ENCODE results near the gene MTHFD1L.

MTHFD1L gene

DNA sequence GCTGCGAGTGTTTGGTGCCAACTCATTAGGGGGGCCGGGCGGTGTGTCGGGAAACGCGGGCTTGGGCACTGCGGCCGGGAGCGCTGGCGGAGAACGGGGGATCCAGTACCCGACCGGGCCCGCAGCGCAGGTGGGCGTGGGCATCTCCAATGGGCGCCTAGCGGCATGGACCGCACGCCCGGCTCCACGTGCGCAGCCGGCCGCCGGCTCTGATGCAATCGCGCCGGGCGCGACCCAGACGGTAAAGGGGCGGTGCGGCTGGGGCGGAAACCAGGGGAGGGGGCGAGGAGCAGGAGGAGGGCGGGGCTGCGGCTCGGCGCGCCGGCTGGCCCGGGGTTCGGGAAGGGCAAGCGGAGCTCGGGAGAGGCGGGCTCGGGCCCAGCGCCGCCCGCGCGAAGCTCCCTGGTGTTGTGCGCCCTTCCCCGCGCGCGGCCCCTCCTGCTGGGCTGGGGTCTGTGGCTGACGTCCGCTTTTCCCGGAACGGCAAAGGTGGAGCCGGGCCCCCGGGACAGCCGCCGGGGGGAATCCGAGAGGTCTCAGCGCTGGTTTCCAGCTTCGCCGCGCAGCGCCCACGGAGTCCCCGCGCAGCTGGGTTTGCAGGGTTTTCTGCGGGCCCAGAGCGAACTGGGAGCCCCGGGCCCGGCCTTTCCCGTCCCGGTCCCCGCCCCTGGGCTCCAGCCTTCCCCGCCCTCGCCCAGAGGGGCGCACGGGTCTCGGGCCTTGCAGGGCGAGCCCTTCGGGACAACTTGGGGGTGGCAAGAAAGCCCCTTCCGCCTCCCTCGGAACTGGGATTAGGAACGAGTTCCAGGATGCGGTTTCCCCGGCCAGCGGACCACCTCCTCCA lies 867 bp downstream of the MTHFD1L start:
- peak; percentile 91 for DNase-seq

DNA sequence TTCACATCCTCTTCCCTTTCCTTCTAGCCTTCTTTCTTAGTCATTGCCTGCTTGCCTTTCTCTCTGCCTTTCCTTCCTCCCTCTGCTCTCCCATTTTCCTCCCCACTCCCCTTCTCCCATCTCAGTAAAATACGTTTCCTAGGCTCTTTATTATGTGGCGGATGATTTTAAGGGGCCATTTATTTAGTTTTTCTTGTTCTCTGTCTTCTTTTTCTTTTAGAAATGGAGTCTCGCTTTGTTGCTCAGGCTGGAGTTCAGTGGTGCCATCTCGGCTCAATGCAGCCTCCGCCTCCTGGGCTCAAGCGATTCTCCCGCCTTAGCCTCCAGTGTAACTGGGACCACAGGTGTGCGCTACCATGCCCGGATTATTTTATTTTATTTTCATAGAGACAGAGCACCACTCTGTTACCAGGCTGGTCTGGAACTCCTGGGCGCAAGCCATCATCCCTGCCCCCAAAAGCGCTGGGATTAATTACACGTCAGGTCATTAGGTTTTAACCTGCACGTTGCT lies 1.5 kb downstream of the MTHFD1L start:
- no peak for DNase-seq

GRCh38 chr6:150868759-150869158 lies 3.3 kb downstream of the MTHFD1L start:
- no peak for DNase-seq

- DNase-seq, result no peak
Measured at GRCh38 chr6:150874179-150874578, 8.7 kb downstream of the MTHFD1L start.

- no peak for DNase-seq
Measured at GRCh38 chr6:150875841-150876240, 10.3 kb downstream of the MTHFD1L start.

GRCh38 chr6:150876598-150876997 lies 11.1 kb downstream of the MTHFD1L start:
- no peak for DNase-seq

DNA sequence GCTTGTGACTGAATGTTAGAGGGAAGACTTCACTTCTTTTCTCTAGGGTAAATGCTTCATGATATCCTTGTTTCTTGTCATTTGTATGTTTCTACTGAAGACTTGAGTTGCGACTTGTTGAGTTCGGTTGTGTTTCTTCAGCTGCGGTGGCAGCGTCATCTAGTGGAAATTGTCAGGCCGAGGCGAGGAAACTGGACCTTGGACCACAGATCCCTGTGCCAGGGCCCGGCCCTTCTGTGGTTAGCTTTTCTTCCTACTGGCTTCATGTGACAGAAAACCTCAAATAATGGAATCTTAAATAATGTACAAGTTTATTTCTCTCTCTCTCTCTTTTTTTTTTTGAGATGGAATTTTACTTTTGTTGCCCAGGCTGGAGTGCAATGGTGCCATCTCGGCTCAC lies 12.4 kb downstream of the MTHFD1L start:
- no peak for DNase-seq

- DNase-seq, result no peak
Measured at GRCh38 chr6:150878347-150879213, 13.1 kb downstream of the MTHFD1L start.

GRCh38 chr6:150880336-150880735 lies 14.8 kb downstream of the MTHFD1L start:
- no peak for DNase-seq

DNA sequence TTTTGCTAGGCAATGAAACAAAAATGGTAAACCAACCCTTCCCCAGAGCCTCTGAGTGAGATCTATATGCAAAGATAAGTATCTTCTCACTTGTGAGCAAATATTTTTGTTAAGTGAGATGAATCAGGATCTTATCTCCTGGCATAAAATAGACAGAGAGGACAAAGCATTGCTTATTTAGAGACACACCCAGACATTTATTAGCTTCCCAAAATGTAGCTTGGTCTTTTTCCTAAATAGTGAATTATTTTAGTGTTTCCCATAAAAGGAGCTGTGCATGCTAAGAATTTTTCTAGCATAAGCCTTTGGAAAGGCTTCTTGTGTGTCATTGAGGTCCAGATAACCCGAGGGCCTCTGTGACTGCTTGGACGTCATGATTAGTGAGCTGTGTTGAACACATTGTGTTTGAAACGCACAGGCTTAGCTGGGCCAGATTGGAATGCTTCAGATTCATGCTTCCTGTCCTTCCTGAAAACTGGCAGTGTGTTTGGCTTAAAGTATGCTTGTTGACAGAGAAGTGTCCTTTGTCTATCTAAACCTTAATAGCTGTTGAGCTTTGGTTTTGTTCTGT lies 16.5 kb downstream of the MTHFD1L start:
- DNase-seq, result no peak

DNA sequence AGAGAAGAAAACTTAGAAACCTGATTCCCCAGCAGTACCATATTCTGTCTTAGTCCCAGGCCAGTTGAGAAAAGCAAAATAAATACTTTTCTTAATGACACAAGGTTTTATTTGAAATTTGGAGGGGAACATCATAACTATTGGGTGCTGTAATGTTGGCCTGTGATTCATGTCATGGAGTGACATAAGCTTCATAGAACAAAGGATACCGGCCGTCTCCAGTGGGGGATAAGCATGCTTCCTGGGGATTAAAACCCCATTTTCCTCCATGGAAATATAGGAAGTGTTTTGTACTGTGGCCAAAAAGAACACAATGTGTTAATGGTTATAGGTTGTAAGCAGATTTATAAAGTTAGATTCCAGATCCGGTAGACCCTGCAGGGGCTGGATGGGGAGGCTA lies 18.0 kb downstream of the MTHFD1L start:
- no peak for DNase-seq

GRCh38 chr6:150886155-150886554 lies 20.7 kb downstream of the MTHFD1L start:
- no peak for DNase-seq

- DNase-seq, result no peak
Measured at GRCh38 chr6:150887978-150888563, 22.6 kb downstream of the MTHFD1L start.

GRCh38 chr6:150890346-150890745 lies 24.8 kb downstream of the MTHFD1L start:
- no peak for DNase-seq

DNA sequence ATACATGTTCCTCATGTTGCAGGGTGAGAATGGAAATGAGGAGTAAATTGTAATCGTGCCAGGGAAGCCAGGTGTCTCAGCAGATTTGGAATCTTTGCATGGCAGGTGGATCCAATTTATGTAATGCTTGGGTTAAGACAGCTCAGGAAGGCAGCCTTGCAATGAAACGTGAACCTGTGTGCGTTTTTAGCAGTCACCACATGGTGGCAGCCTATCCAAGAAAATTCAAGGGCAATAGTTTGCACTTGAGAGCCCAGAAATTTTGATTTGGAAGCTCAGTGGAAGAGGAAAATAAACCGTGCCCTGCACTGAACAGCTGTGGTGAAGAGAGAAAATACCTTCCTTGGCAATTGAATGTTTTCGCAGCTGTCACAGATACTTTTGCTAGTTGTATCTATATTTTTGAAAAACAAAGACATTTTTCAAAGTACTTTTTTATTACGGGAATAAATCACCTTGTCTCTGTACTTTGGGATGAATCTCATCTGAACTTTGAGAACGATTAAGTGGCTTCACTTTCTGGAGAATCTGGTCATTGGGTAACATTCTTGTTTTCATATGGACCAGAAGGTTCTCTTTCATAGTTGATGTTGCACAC lies 26.5 kb downstream of the MTHFD1L start:
- DNase-seq, result peak; percentile 59

DNA sequence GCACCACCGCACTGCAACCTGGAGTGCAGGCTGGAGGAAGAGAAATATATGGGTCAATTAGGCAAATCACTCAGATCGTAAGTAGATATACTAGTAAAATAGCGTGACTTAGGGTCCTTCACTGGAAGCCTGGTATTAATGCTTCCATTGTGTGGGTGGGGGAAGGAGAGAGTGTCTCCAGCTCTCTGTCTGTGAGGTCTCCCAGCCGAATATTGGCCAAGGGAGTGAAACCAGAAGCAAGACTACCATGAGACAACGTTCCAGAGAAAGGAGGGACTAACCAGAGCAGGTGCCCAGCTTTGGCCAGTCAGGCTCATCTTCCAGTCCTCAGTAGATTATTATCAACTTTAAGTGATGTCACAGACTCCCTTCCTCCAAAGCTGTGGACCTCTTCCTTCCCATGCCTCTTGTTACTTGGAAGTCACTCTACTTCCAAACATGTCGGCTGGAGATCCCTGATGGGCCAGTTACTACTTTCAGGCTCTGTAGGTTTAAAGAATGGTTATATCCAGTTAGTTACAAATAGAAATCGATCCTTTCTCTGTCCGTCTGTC lies 28.8 kb downstream of the MTHFD1L start:
- no peak for DNase-seq

DNA sequence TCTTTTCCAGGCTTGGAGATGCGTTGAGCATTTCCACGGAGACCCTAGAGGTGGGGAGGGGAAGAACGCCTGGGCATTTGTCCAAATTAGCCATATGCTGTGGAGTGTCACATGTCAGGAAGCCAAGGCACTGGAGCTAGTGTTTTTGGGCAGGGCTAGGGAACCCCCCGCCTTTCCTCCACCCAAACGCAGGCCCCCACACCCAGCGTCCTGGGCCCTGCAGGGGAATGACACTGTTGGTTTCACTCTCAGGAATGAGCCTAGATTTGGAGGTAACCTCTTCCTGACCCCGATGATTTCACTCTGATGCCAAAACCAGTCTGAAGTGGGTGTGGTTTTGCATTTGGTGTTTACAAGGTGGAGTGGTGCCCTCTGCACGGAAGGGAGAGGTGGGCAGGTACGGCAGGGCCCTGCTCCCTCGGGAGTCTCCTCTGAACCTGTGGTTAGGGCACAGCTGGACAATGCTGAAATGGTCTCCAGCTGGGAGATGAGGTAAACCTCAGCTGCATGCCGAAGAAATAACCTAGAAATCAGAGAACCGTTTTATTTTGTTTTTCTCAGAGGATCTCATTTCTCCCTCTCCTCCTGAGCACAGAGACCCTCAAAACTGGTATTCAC lies 29.5 kb downstream of the MTHFD1L start:
- peak; percentile 34 for DNase-seq

- DNase-seq, result no peak
Measured at GRCh38 chr6:150895928-150896632, 30.6 kb downstream of the MTHFD1L start.

- no peak for DNase-seq
Measured at GRCh38 chr6:150897400-150897943, 32.0 kb downstream of the MTHFD1L start.

- no peak for DNase-seq
Measured at GRCh38 chr6:150898399-150899170, 33.1 kb downstream of the MTHFD1L start.
